Measurements from ENCODE around the gene UBQLN3.

- TF ChIP-seq EP300 (IDR thresholded peaks at IDR 0.05; ENCODE audit: low read depth), result no peak
- no peak for TF ChIP-seq POLR2A (IDR thresholded peaks at IDR 0.05)
- TF ChIP-seq CTCF (IDR thresholded peaks at IDR 0.05), result peak; percentile 61 to 74 (median 64)
- TF ChIP-seq POLR2AphosphoS5 (IDR thresholded peaks at IDR 0.05), result no peak
Measured at GRCh38 chr11:5476186-5476819, 33.5 kb downstream of the UBQLN3 start.
